Measurements from ENCODE around the gene NOTCH3. TPM values are rescaled to one million over a fixed set of nuclear protein-coding genes. Genes with fewer than 3 reads are reported as not detected.

NOTCH3 gene
- total RNA-seq, result 10 to 100 TPM; 31.8 to 48.0 TPM

GRCh38 chr19:15200553-15201364 lies at the start of gene NOTCH3:
Gene NOTCH3, minus strand, starts transcription at chr19:15200995. Its CDS starts 90 bp downstream, at chr19:15200905.
- 4% methylated on average over 29 of the region's 74 CpGs for WGBS
- H3K4me1 ChIP-seq (replicated peaks), result no peaks in the 10 kb centered on the region
- no peaks in the 10 kb centered on the region for H3K36me3 ChIP-seq
- peak within 1 kb of the TSS; percentile 63 to 75 for H3K27ac ChIP-seq
- intact Hi-C loops (cut with DNase I), result no loop called here
- DNase-seq (ENCODE audit: low spot score), result no peak
- no peaks in the 10 kb centered on the region for H3K9me3 ChIP-seq
- H3K27me3 ChIP-seq (replicated peaks; ENCODE audit: insufficient read depth), result no peaks in the 10 kb centered on the region
- no peak for TF ChIP-seq POLR2A (IDR thresholded peaks at IDR 0.05)
- no peak for TF ChIP-seq POLR2AphosphoS5 (IDR thresholded peaks at IDR 0.05)
- no peak for TF ChIP-seq CTCF (IDR thresholded peaks at IDR 0.05)
- peak within 1 kb of the TSS; percentile 38 to 45 for H3K4me3 ChIP-seq

GRCh38 chr19:15250640-15250993 lies 49.8 kb upstream of the NOTCH3 start:
- Histone ChIP-seq H3K27ac (peak overlapping the region; percentile 73 to 80), H3K9me3 (no peaks in the 10 kb centered on the region), H3K36me3 (peaks cover 9 to 21% of the 10 kb centered on the region in 2 donors), H3K27me3 (replicated peaks; ENCODE audit: insufficient read depth) (no peaks in the 10 kb centered on the region), H3K4me1 (replicated peaks) (peaks cover 29% of the 10 kb centered on the region), H3K4me3 (no peak overlapping the region)
- TF ChIP-seq POLR2A (IDR thresholded peaks at IDR 0.05), result no peak
- WGBS, result 29% methylated on average over 1 of the region's 1 CpG
- intact Hi-C loops (cut with DNase I), result loop anchor here (5.0 kb wide), 1 partner anchor 82 kb away; the partner anchor contains the start of gene BRD4
- no peak for DNase-seq (ENCODE audit: low spot score)

GRCh38 chr19:15249972-15250639 lies 49.3 kb upstream of the NOTCH3 start:
- DNase-seq (ENCODE audit: low spot score), result no peak
- H3K27me3 ChIP-seq (replicated peaks; ENCODE audit: insufficient read depth), result no peaks in the 10 kb centered on the region
- H3K27ac ChIP-seq, result peak overlapping the region; percentile 73 to 80
- TF ChIP-seq POLR2A (IDR thresholded peaks at IDR 0.05) (no peak), POLR2AphosphoS5 (IDR thresholded peaks at IDR 0.05) (no peak), CTCF (IDR thresholded peaks at IDR 0.05) (no peak)
- peaks cover 8 to 16% of the 10 kb centered on the region in 2 donors for H3K36me3 ChIP-seq
- no peaks in the 10 kb centered on the region for H3K9me3 ChIP-seq
- intact Hi-C loops (cut with DNase I), result loop anchor here (5.0 kb wide), 1 partner anchor 82 kb away; the partner anchor contains the start of gene BRD4
- no peak overlapping the region for H3K4me3 ChIP-seq
- H3K4me1 ChIP-seq (replicated peaks), result peaks cover 29% of the 10 kb centered on the region
- 28% methylated on average over 15 of the region's 15 CpGs for WGBS

GRCh38 chr19:15249528-15249874 lies 48.7 kb upstream of the NOTCH3 start:
- no peak overlapping the region for H3K4me3 ChIP-seq
- WGBS, result 69% methylated on average over 6 of the region's 6 CpGs
- H3K27me3 ChIP-seq (replicated peaks; ENCODE audit: insufficient read depth), result no peaks in the 10 kb centered on the region
- intact Hi-C loops (cut with DNase I), result no loop called here
- peaks cover 29% of the 10 kb centered on the region for H3K4me1 ChIP-seq (replicated peaks)
- TF ChIP-seq POLR2AphosphoS5 (IDR thresholded peaks at IDR 0.05) (no peak), CTCF (IDR thresholded peaks at IDR 0.05) (peak in 1 of 4 experiments; percentile 3)
- no peak for DNase-seq (ENCODE audit: low spot score)
- no peaks in the 10 kb centered on the region for H3K9me3 ChIP-seq
- H3K36me3 ChIP-seq, result peaks cover 4 to 10% of the 10 kb centered on the region in 2 donors
- peak overlapping the region; percentile 73 to 80 for H3K27ac ChIP-seq

- TF ChIP-seq CTCF (IDR thresholded peaks at IDR 0.05), result peak in 1 of 4 experiments; percentile 14
- no peak for TF ChIP-seq POLR2A (IDR thresholded peaks at IDR 0.05)
- TF ChIP-seq POLR2AphosphoS5 (IDR thresholded peaks at IDR 0.05), result peak; percentile 54
- 52% methylated on average over 16 of the region's 19 CpGs for WGBS
- peak; percentile 72 for DNase-seq (ENCODE audit: low spot score)
- Histone ChIP-seq H3K4me3 (no peak overlapping the region), H3K27me3 (replicated peaks; ENCODE audit: insufficient read depth) (no peaks in the 10 kb centered on the region), H3K36me3 (peaks cover 0 to 9% of the 10 kb centered on the region in 2 donors), H3K4me1 (replicated peaks) (peaks cover 29% of the 10 kb centered on the region), H3K9me3 (no peaks in the 10 kb centered on the region), H3K27ac (peak overlapping the region; percentile 73 to 80)
- intact Hi-C loops (cut with DNase I), result no loop called here
These were observed 48.1 kb upstream of the NOTCH3 start for GRCh38 chr19:15248648-15249527.
